Duodenal mucosa (tissue), 2 donors: ENCODE results near the gene MAB21L4.

Experiments used
- H3K27ac ChIP-seq: one replicate; pipeline ENCODE4 v1.7.0; 2013; ENCODE audit warnings: low read depth, low read length
- H3K27me3 ChIP-seq, 2 donors: one replicate each; pipeline ENCODE4 v1.7.0; 2013; ENCODE audit warnings: low read length in 2 of 2, control low read depth in 1 of 2; ENCODE audit not compliant: insufficient read depth in 2 of 2, control insufficient read depth in 1 of 2
- H3K36me3 ChIP-seq, 2 donors: one replicate each; pipeline ENCODE4 v1.7.0; 2013; ENCODE audit warnings: low read length in 2 of 2, control low read depth in 1 of 2; ENCODE audit not compliant: insufficient read depth in 2 of 2, control insufficient read depth in 1 of 2
- H3K4me1 ChIP-seq, 2 donors: one replicate each; pipeline ENCODE4 v1.7.0; 2013; ENCODE audit warnings: low read length in 2 of 2, control low read depth in 1 of 2; ENCODE audit not compliant: insufficient read depth in 2 of 2, control insufficient read depth in 1 of 2
- H3K4me3 ChIP-seq, 2 donors: one replicate each; pipeline ENCODE4 v1.7.0; 2013; ENCODE audit warnings: low read length in 2 of 2, low read depth in 1 of 2
- H3K9ac ChIP-seq, 2 donors: one replicate each; pipeline ENCODE4 v1.7.0; 2013; ENCODE audit warnings: low read length in 2 of 2, low read depth in 1 of 2
- H3K9me3 ChIP-seq, 2 donors: one replicate each; pipeline ENCODE4 v1.7.0; 2013; ENCODE audit warnings: low read length in 2 of 2, control low read depth in 1 of 2; ENCODE audit not compliant: control insufficient read depth in 1 of 2

MAB21L4 gene

GRCh38 chr2:240922982-240923537, 27.1 kb upstream of the MAB21L4 start:
- Histone ChIP-seq H3K36me3 (no peaks in the 10 kb centered on the region), H3K9ac (no peak overlapping the region), H3K27ac (no peak overlapping the region), H3K4me1 (no peaks in the 10 kb centered on the region), H3K27me3 (no peaks in the 10 kb centered on the region), H3K4me3 (no peak overlapping the region), H3K9me3 (no peaks in the 10 kb centered on the region)

GRCh38 chr2:240922245-240922981, 26.5 kb upstream of the MAB21L4 start:
- Histone ChIP-seq H3K4me1 (peaks cover 0 to 2% of the 10 kb centered on the region in 2 donors), H3K9ac (no peak overlapping the region), H3K9me3 (no peaks in the 10 kb centered on the region), H3K27me3 (no peaks in the 10 kb centered on the region), H3K27ac (no peak overlapping the region), H3K36me3 (no peaks in the 10 kb centered on the region), H3K4me3 (no peak overlapping the region)

- peaks cover 0 to 5% of the 10 kb centered on the region in 2 donors for H3K4me1 ChIP-seq
- H3K4me3 ChIP-seq: no peak overlapping the region
- no peak overlapping the region for H3K27ac ChIP-seq
- H3K27me3 ChIP-seq: no peaks in the 10 kb centered on the region
- H3K9me3 ChIP-seq: no peaks in the 10 kb centered on the region
- H3K36me3 ChIP-seq: no peaks in the 10 kb centered on the region
- no peak overlapping the region for H3K9ac ChIP-seq
Measured at GRCh38 chr2:240921995-240922244, 26.0 kb upstream of the MAB21L4 start.

- peaks cover 0 to 8% of the 10 kb centered on the region in 2 donors for H3K4me1 ChIP-seq
- no peaks in the 10 kb centered on the region for H3K27me3 ChIP-seq
- no peaks in the 10 kb centered on the region for H3K9me3 ChIP-seq
- H3K4me3 ChIP-seq: no peak overlapping the region
- H3K27ac ChIP-seq: no peak overlapping the region
- no peak overlapping the region for H3K9ac ChIP-seq
- H3K36me3 ChIP-seq: no peaks in the 10 kb centered on the region
Measured at GRCh38 chr2:240921311-240921994, 25.5 kb upstream of the MAB21L4 start.

GRCh38 chr2:240920783-240921231, 24.9 kb upstream of the MAB21L4 start:
- H3K27me3 ChIP-seq: no peaks in the 10 kb centered on the region
- H3K9ac ChIP-seq: no peak overlapping the region
- H3K4me3 ChIP-seq: no peak overlapping the region
- peaks cover 0 to 8% of the 10 kb centered on the region in 2 donors for H3K4me1 ChIP-seq
- H3K27ac ChIP-seq: no peak overlapping the region
- no peaks in the 10 kb centered on the region for H3K9me3 ChIP-seq
- no peaks in the 10 kb centered on the region for H3K36me3 ChIP-seq

GRCh38 chr2:240919786-240920782, 24.1 kb upstream of the MAB21L4 start:
- Histone ChIP-seq H3K27me3 (peaks cover 0 to 3% of the 10 kb centered on the region in 2 donors), H3K4me3 (no peak overlapping the region), H3K36me3 (no peaks in the 10 kb centered on the region), H3K4me1 (peaks cover 0 to 8% of the 10 kb centered on the region in 2 donors), H3K9ac (no peak overlapping the region), H3K27ac (no peak overlapping the region), H3K9me3 (no peaks in the 10 kb centered on the region)

GRCh38 chr2:240919161-240919781, 23.3 kb upstream of the MAB21L4 start:
- H3K4me3 ChIP-seq: no peak overlapping the region
- peaks cover 0 to 6% of the 10 kb centered on the region in 2 donors for H3K27me3 ChIP-seq
- H3K27ac ChIP-seq: no peak overlapping the region
- H3K36me3 ChIP-seq: no peaks in the 10 kb centered on the region
- H3K9me3 ChIP-seq: no peaks in the 10 kb centered on the region
- peaks cover 0 to 8% of the 10 kb centered on the region in 2 donors for H3K4me1 ChIP-seq
- H3K9ac ChIP-seq: no peak overlapping the region

GRCh38 chr2:240918258-240919091, 22.5 kb upstream of the MAB21L4 start:
- H3K4me3 ChIP-seq: no peak overlapping the region
- peaks cover 0 to 8% of the 10 kb centered on the region in 2 donors for H3K4me1 ChIP-seq
- no peaks in the 10 kb centered on the region for H3K9me3 ChIP-seq
- peaks cover 0 to 6% of the 10 kb centered on the region in 2 donors for H3K27me3 ChIP-seq
- H3K36me3 ChIP-seq: no peaks in the 10 kb centered on the region
- no peak overlapping the region for H3K9ac ChIP-seq
- H3K27ac ChIP-seq: no peak overlapping the region

GRCh38 chr2:240917684-240918257, 21.8 kb upstream of the MAB21L4 start:
- Histone ChIP-seq H3K4me1 (peaks cover 0 to 8% of the 10 kb centered on the region in 2 donors), H3K9ac (no peak overlapping the region), H3K9me3 (no peaks in the 10 kb centered on the region), H3K4me3 (no peak overlapping the region), H3K27ac (no peak overlapping the region), H3K27me3 (peaks cover 0 to 6% of the 10 kb centered on the region in 2 donors), H3K36me3 (no peaks in the 10 kb centered on the region)
